ENCODE measurements around the gene TBC1D8B.

DNA sequence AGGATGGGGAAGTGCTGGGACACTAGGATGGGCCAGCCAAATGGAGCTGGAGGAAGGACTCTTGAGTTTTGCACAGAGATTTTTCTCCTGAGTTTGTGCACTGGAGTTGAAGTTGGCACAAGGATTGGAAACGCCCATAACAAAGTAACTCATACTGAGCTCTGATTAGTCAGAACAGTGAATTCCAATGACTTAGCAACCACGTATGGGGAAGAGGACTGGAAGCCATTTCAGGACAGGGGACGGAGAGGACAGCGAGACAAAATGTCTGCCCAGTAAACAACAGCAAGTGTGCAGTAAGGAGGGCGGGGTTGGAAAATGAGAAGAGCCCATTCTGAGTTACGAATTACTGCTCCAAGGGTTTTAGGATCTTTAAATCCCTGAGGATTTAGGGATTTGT is 94.8 kb downstream of the TBC1D8B start:
- no peak for TF ChIP-seq GATA3 (IDR thresholded peaks at IDR 0.05; ENCODE audit: low read depth, low read length)
- no peak for TF ChIP-seq GATA2 (IDR thresholded peaks at IDR 0.05; ENCODE audit: low read depth, low read length)
